HepG2 (cell line): ENCODE data around the gene SLC13A3. TPM values are rescaled to one million over a fixed set of nuclear protein-coding genes. Genes with fewer than 3 reads are reported as not detected.

Experiments
- ETV5 ChIP-seq: IDR thresholded peaks from 2 replicates; pipeline ENCODE4 v1.6.1; 2018; ENCODE audit warnings: missing biosample characterization, missing genetic modification reagents, inconsistent platforms, borderline replicate concordance
- FOXA1 ChIP-seq, 2 experiments: fragments of 450-650 bp in 1 of 2; sonication (generic) in 1 of 2; formaldehyde crosslinking in 1 of 2; IDR thresholded peaks; 2 replicates each; pipeline versions ENCODE4 v1.4.0 to v1.6.1; 2016 to 2020; ENCODE audit warnings: missing genetic modification reagents in 1 of 2
- RARG ChIP-seq: sonication (generic); formaldehyde crosslinking; IDR thresholded peaks from 2 replicates; pipeline ENCODE4 v1.4.0; 2020; ENCODE audit warnings: low read depth, mild to moderate bottlenecking, missing genetic modification reagents
- RELA ChIP-seq: sonication (generic); formaldehyde crosslinking; IDR thresholded peaks from 2 replicates; pipeline ENCODE4 v1.4.0; 2020; ENCODE audit warnings: missing genetic modification reagents
- SIX1 ChIP-seq: sonication (generic); formaldehyde crosslinking; IDR thresholded peaks from 2 replicates; pipeline ENCODE4 v1.4.0; 2020; ENCODE audit warnings: missing genetic modification reagents, borderline replicate concordance
- SP4 ChIP-seq: sonication (generic); formaldehyde crosslinking; IDR thresholded peaks from 2 replicates; pipeline ENCODE4 v1.8.1; 2023; ENCODE audit warnings: mild to moderate bottlenecking, missing genetic modification reagents
- ZFP36L2 ChIP-seq: sonication (generic); formaldehyde crosslinking; IDR thresholded peaks from 2 replicates; pipeline ENCODE4 v1.4.0; 2020; ENCODE audit warnings: missing genetic modification reagents
- ZNF274 ChIP-seq: sonication (generic); formaldehyde crosslinking; IDR thresholded peaks from 2 replicates; pipeline ENCODE4 v1.5.1; 2020; ENCODE audit warnings: mild to moderate bottlenecking, missing genetic modification reagents
- ZNF468 ChIP-seq: sonication (generic); formaldehyde crosslinking; IDR thresholded peaks from 2 replicates; pipeline ENCODE4 v1.8.0; 2022; ENCODE audit warnings: mild to moderate bottlenecking, moderate library complexity, missing genetic modification reagents
- ZNF674 ChIP-seq: sonication (generic); formaldehyde crosslinking; IDR thresholded peaks from 2 replicates; pipeline ENCODE4 v1.5.0; 2020; ENCODE audit warnings: low read depth, mild to moderate bottlenecking, missing genetic modification reagents
- ZNF713 ChIP-seq: sonication (generic); formaldehyde crosslinking; IDR thresholded peaks from 2 replicates; pipeline ENCODE4 v1.4.0; 2020; ENCODE audit warnings: mild to moderate bottlenecking, missing genetic modification reagents
- ZNF737 ChIP-seq: sonication (generic); formaldehyde crosslinking; IDR thresholded peaks from 2 replicates; pipeline ENCODE4 v1.5.0; 2020; ENCODE audit warnings: missing genetic modification reagents, mild to moderate bottlenecking, borderline replicate concordance
- polyA plus RNA-seq, 8 experiments: library from polyadenylated mRNA; depleted of rRNA in 3 of 8; stranded (reverse) in 7 of 8; unstranded in 1 of 8; fragments of >200 nt; fragmentation: Illumina TruSeq in 4 of 8; extraction: Trizol in 4 of 8; gene quantifications; 2 replicates each; pipeline versions ENCODE4 v1.2.1 to v1.2.3, GENCODE V29; 2011 to 2016; ENCODE audit warnings: low read depth in 4 of 8, missing spikeins in 1 of 8, mixed read lengths in 1 of 8; ENCODE audit not compliant: insufficient read depth in 1 of 8
- total RNA-seq, 5 experiments: library from RNA; depleted of rRNA; stranded (reverse); fragments of >200 nt; fragmentation: Illumina TruSeq; extraction: Trizol; gene quantifications; 2 replicates each; pipeline ENCODE4 v1.2.3, GENCODE V29; 2016; ENCODE audit warnings: low read depth in 1 of 5
- TF ChIP-seq, protein P1 (sequence below): sonication (generic); formaldehyde crosslinking; IDR thresholded peaks from 2 replicates; pipeline ENCODE4 v1.4.0; 2020; ENCODE audit warnings: missing genetic modification reagents, borderline replicate concordance
- TF ChIP-seq, protein P2 (sequence below): sonication (generic); formaldehyde crosslinking; IDR thresholded peaks from 2 replicates; pipeline ENCODE4 v1.5.1; 2020; ENCODE audit warnings: mild to moderate bottlenecking, missing genetic modification reagents, borderline replicate concordance
- TF ChIP-seq, protein P3 (sequence below): fragments of 450-650 bp; IDR thresholded peaks from 2 replicates; pipeline ENCODE4 v1.6.1; 2017
- TF ChIP-seq, protein P4 (sequence below): sonication (generic); formaldehyde crosslinking; IDR thresholded peaks from 2 replicates; pipeline ENCODE4 v1.5.0; 2020; ENCODE audit warnings: missing genetic modification reagents, mild to moderate bottlenecking, borderline replicate concordance

SLC13A3 gene
- total and polyA plus RNA-seq, 2 of the 13 experiments (the other 11 are each of a cell fraction or from before 2014, with no cell fraction given), result 66.5 to 76.0 TPM

DNA sequence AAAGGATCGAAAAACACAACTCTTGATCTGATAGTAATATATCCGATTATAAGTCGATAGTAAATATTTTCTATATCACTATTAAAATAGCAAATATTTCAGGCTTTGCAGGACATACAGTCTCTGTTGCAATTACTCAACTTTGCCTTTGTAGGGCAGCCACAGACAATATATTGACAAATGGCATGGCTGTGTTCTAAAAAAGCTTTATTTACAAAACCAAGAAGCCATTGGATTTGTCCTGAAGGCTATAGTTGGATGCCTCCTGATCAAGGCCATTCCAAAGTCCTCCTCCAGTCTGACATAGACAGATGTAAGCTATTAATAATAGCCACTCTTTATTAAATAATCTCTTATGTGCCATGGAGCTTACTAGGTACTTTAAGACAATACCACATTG lies 106.7 kb downstream of the SLC13A3 start (continued):
- TF ChIP-seq, protein P1, sequence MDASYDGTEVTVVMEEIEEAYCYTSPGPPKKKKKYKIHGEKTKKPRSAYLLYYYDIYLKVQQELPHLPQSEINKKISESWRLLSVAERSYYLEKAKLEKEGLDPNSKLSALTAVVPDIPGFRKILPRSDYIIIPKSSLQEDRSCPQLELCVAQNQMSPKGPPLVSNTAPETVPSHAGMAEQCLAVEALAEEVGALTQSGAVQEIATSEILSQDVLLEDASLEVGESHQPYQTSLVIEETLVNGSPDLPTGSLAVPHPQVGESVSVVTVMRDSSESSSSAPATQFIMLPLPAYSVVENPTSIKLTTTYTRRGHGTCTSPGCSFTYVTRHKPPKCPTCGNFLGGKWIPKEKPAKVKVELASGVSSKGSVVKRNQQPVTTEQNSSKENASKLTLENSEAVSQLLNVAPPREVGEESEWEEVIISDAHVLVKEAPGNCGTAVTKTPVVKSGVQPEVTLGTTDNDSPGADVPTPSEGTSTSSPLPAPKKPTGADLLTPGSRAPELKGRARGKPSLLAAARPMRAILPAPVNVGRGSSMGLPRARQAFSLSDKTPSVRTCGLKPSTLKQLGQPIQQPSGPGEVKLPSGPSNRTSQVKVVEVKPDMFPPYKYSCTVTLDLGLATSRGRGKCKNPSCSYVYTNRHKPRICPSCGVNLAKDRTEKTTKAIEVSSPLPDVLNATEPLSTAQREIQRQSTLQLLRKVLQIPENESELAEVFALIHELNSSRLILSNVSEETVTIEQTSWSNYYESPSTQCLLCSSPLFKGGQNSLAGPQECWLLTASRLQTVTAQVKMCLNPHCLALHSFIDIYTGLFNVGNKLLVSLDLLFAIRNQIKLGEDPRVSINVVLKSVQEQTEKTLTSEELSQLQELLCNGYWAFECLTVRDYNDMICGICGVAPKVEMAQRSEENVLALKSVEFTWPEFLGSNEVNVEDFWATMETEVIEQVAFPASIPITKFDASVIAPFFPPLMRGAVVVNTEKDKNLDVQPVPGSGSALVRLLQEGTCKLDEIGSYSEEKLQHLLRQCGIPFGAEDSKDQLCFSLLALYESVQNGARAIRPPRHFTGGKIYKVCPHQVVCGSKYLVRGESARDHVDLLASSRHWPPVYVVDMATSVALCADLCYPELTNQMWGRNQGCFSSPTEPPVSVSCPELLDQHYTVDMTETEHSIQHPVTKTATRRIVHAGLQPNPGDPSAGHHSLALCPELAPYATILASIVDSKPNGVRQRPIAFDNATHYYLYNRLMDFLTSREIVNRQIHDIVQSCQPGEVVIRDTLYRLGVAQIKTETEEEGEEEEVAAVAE (CRISPR knock-in tag), result no peak
- TF ChIP-seq, protein P2, sequence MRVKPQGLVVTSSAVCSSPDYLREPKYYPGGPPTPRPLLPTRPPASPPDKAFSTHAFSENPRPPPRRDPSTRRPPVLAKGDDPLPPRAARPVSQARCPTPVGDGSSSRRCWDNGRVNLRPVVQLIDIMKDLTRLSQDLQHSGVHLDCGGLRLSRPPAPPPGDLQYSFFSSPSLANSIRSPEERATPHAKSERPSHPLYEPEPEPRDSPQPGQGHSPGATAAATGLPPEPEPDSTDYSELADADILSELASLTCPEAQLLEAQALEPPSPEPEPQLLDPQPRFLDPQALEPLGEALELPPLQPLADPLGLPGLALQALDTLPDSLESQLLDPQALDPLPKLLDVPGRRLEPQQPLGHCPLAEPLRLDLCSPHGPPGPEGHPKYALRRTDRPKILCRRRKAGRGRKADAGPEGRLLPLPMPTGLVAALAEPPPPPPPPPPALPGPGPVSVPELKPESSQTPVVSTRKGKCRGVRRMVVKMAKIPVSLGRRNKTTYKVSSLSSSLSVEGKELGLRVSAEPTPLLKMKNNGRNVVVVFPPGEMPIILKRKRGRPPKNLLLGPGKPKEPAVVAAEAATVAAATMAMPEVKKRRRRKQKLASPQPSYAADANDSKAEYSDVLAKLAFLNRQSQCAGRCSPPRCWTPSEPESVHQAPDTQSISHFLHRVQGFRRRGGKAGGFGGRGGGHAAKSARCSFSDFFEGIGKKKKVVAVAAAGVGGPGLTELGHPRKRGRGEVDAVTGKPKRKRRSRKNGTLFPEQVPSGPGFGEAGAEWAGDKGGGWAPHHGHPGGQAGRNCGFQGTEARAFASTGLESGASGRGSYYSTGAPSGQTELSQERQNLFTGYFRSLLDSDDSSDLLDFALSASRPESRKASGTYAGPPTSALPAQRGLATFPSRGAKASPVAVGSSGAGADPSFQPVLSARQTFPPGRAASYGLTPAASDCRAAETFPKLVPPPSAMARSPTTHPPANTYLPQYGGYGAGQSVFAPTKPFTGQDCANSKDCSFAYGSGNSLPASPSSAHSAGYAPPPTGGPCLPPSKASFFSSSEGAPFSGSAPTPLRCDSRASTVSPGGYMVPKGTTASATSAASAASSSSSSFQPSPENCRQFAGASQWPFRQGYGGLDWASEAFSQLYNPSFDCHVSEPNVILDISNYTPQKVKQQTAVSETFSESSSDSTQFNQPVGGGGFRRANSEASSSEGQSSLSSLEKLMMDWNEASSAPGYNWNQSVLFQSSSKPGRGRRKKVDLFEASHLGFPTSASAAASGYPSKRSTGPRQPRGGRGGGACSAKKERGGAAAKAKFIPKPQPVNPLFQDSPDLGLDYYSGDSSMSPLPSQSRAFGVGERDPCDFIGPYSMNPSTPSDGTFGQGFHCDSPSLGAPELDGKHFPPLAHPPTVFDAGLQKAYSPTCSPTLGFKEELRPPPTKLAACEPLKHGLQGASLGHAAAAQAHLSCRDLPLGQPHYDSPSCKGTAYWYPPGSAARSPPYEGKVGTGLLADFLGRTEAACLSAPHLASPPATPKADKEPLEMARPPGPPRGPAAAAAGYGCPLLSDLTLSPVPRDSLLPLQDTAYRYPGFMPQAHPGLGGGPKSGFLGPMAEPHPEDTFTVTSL (CRISPR knock-in tag), result no peak
- TF ChIP-seq ZNF674 (CRISPR knock-in tag) (no peak), RELA (no peak), SP4 (CRISPR knock-in tag) (no peak), ZNF737 (CRISPR knock-in tag) (no peak), ZFP36L2 (CRISPR knock-in tag) (no peak), ETV5 (no peak), ZNF713 (CRISPR knock-in tag) (no peak), ZNF468 (no peak), SIX1 (no peak), FOXA1 (IDR thresholded peaks at IDR 0.05) (no peak), FOXA1 (CRISPR knock-in tag; IDR thresholded peaks at IDR 0.05) (0 out of 2 replicates have a peak, but pooled peaks have one; percentile 22), RARG (CRISPR knock-in tag) (no peak), ZNF274 (CRISPR knock-in tag) (no peak)
- TF ChIP-seq, protein P3, sequence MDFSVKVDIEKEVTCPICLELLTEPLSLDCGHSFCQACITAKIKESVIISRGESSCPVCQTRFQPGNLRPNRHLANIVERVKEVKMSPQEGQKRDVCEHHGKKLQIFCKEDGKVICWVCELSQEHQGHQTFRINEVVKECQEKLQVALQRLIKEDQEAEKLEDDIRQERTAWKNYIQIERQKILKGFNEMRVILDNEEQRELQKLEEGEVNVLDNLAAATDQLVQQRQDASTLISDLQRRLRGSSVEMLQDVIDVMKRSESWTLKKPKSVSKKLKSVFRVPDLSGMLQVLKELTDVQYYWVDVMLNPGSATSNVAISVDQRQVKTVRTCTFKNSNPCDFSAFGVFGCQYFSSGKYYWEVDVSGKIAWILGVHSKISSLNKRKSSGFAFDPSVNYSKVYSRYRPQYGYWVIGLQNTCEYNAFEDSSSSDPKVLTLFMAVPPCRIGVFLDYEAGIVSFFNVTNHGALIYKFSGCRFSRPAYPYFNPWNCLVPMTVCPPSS, result no peak
- TF ChIP-seq, protein P4, sequence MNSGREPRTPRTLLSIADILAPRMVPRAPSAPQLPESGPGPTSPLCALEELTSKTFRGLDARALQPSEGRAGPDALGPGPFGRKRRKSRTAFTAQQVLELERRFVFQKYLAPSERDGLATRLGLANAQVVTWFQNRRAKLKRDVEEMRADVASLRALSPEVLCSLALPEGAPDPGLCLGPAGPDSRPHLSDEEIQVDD (CRISPR knock-in tag), result no peak
